Measurements from ENCODE around the gene ASAP2.

- TF ChIP-seq EP300 (IDR thresholded peaks at IDR 0.05) (no peak), POLR2A (IDR thresholded peaks at IDR 0.05) (no peak), POLR2AphosphoS5 (IDR thresholded peaks at IDR 0.05) (no peak)
Observed at GRCh38 chr2:9221223-9221622, 14.6 kb downstream of the ASAP2 start.

All from suprapubic skin (tissue), 4 donors.